Measurements from ENCODE around the gene LAMA2. TPM values are rescaled to one million over a fixed set of nuclear protein-coding genes. Genes with fewer than 3 reads are reported as not detected.

Gene LAMA2
- total RNA-seq, 5 donors from 2014 or later (not counting 1 experiment from before 2014, with no cell fraction given): 0.30 to 0.62 (median 0.45) TPM

DNA sequence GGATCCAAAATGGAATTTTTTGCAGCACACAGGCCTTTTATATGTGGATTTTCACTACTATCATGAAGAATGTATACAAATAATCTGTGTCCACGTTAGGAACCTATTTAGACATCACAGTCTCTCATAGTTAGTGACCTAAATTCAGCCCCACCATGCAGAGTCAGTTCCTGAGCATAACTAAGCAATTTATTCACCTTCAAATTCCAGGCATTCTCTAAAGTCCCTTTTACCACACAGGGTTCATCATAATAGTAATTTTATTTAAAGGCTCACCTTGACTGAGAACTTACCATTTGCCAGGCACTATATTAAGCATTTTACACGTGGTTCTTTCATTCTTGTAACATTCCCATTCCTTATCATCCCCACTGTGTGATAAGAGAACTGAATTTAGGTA lies 473.2 kb downstream of the LAMA2 start:
- no peak overlapping the region for H3K27ac Mint-ChIP-seq
- Histone ChIP-seq H3K27ac (ENCODE audit: low read length) (no peak overlapping the region), H3K4me3 (ENCODE audit: control insufficient read depth in 1 of 2, extremely low read depth in 1 of 2, low read length in 1 of 2) (no peak overlapping the region), H3K27me3 (replicated peaks in 1 of 2; ENCODE audit: control insufficient read depth in 2 of 2, extremely low read depth in 1 of 2, insufficient read depth in 2 of 2, low read length in 1 of 2) (no peaks in the 10 kb centered on the region), H3K9me3 (no peaks in the 10 kb centered on the region), H3K36me3 (ENCODE audit: control insufficient read depth in 2 of 2, extremely low read depth in 1 of 2, insufficient read depth in 1 of 2, low read length in 1 of 2) (no peaks in the 10 kb centered on the region), H3K4me1 (ENCODE audit: control insufficient read depth in 1 of 2, extremely low read depth in 1 of 2, insufficient read depth in 2 of 2, low read length in 2 of 2) (no peaks in the 10 kb centered on the region)
- no peak overlapping the region for H3K4me3 Mint-ChIP-seq
- ChIA-PET CTCF (no interaction called here), POLR2A (no interaction called here)
- H3K27me3 Mint-ChIP-seq: no peaks in the 10 kb centered on the region
- DNase-seq (no peak), ATAC-seq (replicated peaks in 1 of 4) (no peak)
- 20% methylated on average over 1 of the region's 2 CpGs for WGBS (ENCODE audit: insufficient coverage)
- no peaks in the 10 kb centered on the region for H3K36me3 Mint-ChIP-seq
- H3K4me1 Mint-ChIP-seq: no peaks in the 10 kb centered on the region
- H3K9me3 Mint-ChIP-seq: no peaks in the 10 kb centered on the region

DNA sequence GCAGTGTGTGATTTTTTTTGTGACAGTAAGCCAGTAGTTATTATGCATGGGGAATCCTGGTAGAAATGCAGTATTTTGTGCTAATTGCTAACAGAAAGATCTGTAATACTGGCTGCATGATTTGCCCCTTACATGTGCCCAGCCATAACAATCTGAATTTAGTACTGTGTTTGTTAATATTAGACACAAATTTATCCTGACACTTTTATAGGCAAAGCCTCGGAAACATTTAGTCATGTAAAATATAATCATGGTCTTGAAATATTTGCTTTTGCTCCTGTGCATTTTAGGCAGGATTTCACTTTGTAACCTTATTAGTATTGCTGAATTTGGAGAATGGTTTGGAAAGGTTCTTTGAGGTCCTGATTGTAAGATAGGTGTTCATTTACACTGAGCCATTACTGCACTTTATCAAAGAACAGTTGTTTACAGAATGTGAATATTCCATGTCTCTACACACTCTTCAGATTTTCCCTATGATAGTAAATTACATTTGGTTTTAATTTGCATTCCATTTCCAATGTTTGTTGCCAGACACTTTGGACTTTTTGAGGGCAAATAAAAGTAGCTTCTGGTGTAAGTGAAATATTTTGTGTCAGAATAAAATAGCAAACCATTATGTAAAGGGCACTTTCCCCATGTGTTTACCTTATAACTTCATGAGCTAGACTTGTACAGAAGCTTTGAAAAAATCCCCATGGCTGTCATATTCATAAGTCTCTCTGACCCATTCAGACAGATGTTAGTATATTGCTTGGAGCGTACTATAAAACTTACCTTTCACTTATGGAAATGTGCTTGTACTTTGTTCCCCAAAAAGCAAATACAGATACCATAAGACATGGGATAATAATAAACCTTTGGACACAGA lies 477.1 kb downstream of the LAMA2 start:
- Histone ChIP-seq H3K27ac (ENCODE audit: low read length) (no peak overlapping the region), H3K4me3 (ENCODE audit: control insufficient read depth in 1 of 2, extremely low read depth in 1 of 2, low read length in 1 of 2) (no peak overlapping the region), H3K4me1 (ENCODE audit: control insufficient read depth in 1 of 2, extremely low read depth in 1 of 2, insufficient read depth in 2 of 2, low read length in 2 of 2) (no peaks in the 10 kb centered on the region), H3K9me3 (no peaks in the 10 kb centered on the region), H3K36me3 (ENCODE audit: control insufficient read depth in 2 of 2, extremely low read depth in 1 of 2, insufficient read depth in 1 of 2, low read length in 1 of 2) (no peaks in the 10 kb centered on the region), H3K27me3 (replicated peaks in 1 of 2; ENCODE audit: control insufficient read depth in 2 of 2, extremely low read depth in 1 of 2, insufficient read depth in 2 of 2, low read length in 1 of 2) (no peaks in the 10 kb centered on the region)
- WGBS (ENCODE audit: insufficient coverage): no CpG with 5 or more reads among the region's 2 CpGs
- no peaks in the 10 kb centered on the region for H3K9me3 Mint-ChIP-seq
- H3K27me3 Mint-ChIP-seq: peaks cover 0 to 6% of the 10 kb centered on the region in 2 donors
- no peak overlapping the region for H3K27ac Mint-ChIP-seq
- ATAC-seq (replicated peaks in 1 of 4) (no peak), DNase-seq (no peak)
- H3K36me3 Mint-ChIP-seq: no peaks in the 10 kb centered on the region
- ChIA-PET CTCF (interaction anchor here in 1 of 2 donors (0.7 to 1.0 kb wide), 2 partner anchors 10 to 12 kb away, joined by 3 to 5 read pairs; no protein-coding TSS in a partner anchor), POLR2A (no interaction called here)
- no peak overlapping the region for H3K4me3 Mint-ChIP-seq
- no peaks in the 10 kb centered on the region for H3K4me1 Mint-ChIP-seq

DNA sequence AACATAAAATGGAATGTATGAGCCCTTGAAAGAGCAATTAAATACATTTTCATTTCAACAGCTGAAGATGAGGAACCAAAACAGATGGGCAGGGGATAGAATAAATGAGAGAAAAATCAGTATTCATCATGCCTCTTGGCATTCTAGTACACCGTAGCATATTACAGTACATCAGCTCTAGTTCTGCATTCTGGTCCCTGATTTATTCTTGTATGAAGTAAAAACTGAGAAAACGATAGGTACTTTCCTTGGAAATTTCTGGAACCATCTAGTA lies 477.7 kb downstream of the LAMA2 start:
- Mint-ChIP-seq H3K9me3 (no peaks in the 10 kb centered on the region), H3K27ac (no peak overlapping the region), H3K27me3 (peaks cover 0 to 6% of the 10 kb centered on the region in 2 donors), H3K36me3 (no peaks in the 10 kb centered on the region), H3K4me3 (no peak overlapping the region), H3K4me1 (no peaks in the 10 kb centered on the region)
- H3K4me3 ChIP-seq (ENCODE audit: control insufficient read depth in 1 of 2, extremely low read depth in 1 of 2, low read length in 1 of 2): no peak overlapping the region
- POLR2A ChIA-PET: no interaction called here
- no peaks in the 10 kb centered on the region for H3K9me3 ChIP-seq
- WGBS (ENCODE audit: insufficient coverage): no CpG with 5 or more reads among the region's 2 CpGs
- no peaks in the 10 kb centered on the region for H3K4me1 ChIP-seq (ENCODE audit: control insufficient read depth in 1 of 2, extremely low read depth in 1 of 2, insufficient read depth in 2 of 2, low read length in 2 of 2)
- ATAC-seq (replicated peaks in 1 of 4) (no peak), DNase-seq (no peak)
- no peaks in the 10 kb centered on the region for H3K36me3 ChIP-seq (ENCODE audit: control insufficient read depth in 2 of 2, extremely low read depth in 1 of 2, insufficient read depth in 1 of 2, low read length in 1 of 2)
- no peak overlapping the region for H3K27ac ChIP-seq (ENCODE audit: low read length)
- H3K27me3 ChIP-seq (replicated peaks in 1 of 2; ENCODE audit: control insufficient read depth in 2 of 2, extremely low read depth in 1 of 2, insufficient read depth in 2 of 2, low read length in 1 of 2): no peaks in the 10 kb centered on the region
- CTCF ChIA-PET: interaction anchor here in 1 of 2 donors (0.7 to 1.0 kb wide), 2 partner anchors 10 to 11 kb away, joined by 3 to 5 read pairs; no protein-coding TSS in a partner anchor

DNA sequence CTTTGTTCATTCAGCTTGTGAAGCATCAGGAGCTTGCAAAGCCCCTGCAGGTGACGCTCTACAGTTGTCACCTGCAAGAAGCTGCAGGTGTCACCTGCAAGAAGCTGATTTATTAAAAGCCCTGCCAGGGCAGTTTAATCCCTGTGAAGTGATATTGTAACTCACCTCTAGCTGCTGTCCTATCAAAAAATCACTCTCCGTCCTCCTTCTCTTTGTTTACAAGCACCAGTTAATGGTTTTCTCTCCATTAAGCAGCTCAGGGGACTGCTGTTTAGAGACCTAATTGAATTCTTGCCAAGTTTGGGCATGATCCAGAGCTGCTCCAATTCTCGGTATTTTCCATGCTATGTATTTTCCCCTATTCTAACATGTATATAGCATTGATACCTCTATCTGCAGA lies 481.1 kb downstream of the LAMA2 start:
- no peaks in the 10 kb centered on the region for H3K4me1 ChIP-seq (ENCODE audit: control insufficient read depth in 1 of 2, extremely low read depth in 1 of 2, insufficient read depth in 2 of 2, low read length in 2 of 2)
- H3K4me3 ChIP-seq (ENCODE audit: control insufficient read depth in 1 of 2, extremely low read depth in 1 of 2, low read length in 1 of 2): no peak overlapping the region
- WGBS (ENCODE audit: insufficient coverage): 91% methylated on average over 1 of the region's 3 CpGs
- peaks cover 0 to 6% of the 10 kb centered on the region in 2 donors for H3K27me3 Mint-ChIP-seq
- no peaks in the 10 kb centered on the region for H3K9me3 ChIP-seq
- POLR2A ChIA-PET: no interaction called here
- H3K27ac ChIP-seq (ENCODE audit: low read length): no peak overlapping the region
- no peaks in the 10 kb centered on the region for H3K27me3 ChIP-seq (replicated peaks in 1 of 2; ENCODE audit: control insufficient read depth in 2 of 2, extremely low read depth in 1 of 2, insufficient read depth in 2 of 2, low read length in 1 of 2)
- no peak for ATAC-seq (replicated peaks in 1 of 4)
- H3K27ac Mint-ChIP-seq: no peak overlapping the region
- no peaks in the 10 kb centered on the region for H3K9me3 Mint-ChIP-seq
- no peak overlapping the region for H3K4me3 Mint-ChIP-seq
- no peak for DNase-seq
- no peaks in the 10 kb centered on the region for H3K36me3 Mint-ChIP-seq
- CTCF ChIA-PET: no interaction called here
- H3K4me1 Mint-ChIP-seq: peaks cover 0 to 4% (median 0%) of the 10 kb centered on the region in 3 donors
- no peaks in the 10 kb centered on the region for H3K36me3 ChIP-seq (ENCODE audit: control insufficient read depth in 2 of 2, extremely low read depth in 1 of 2, insufficient read depth in 1 of 2, low read length in 1 of 2)

DNA sequence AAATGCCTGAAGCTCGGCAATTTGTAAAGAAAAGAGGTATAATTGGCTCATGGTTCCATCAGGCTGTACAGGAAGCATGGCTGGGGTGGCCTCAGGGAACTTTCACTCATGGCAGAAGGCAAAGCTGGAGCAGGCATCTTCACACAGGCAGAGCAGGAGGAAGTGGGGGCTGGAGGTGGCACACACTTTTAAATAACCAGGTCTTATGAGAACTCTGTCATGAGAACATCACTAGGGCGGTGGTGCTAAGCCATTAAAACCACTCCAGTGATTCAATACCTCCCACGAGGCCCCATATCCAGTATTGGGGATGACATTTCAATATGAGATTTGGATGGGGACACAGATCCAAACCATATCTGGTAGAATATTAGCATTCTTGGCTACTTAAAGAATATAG lies 481.8 kb downstream of the LAMA2 start:
- no peaks in the 10 kb centered on the region for H3K36me3 Mint-ChIP-seq
- H3K27ac Mint-ChIP-seq: no peak overlapping the region
- H3K27me3 Mint-ChIP-seq: peaks cover 0 to 6% of the 10 kb centered on the region in 2 donors
- Histone ChIP-seq H3K9me3 (no peaks in the 10 kb centered on the region), H3K27me3 (replicated peaks in 1 of 2; ENCODE audit: control insufficient read depth in 2 of 2, extremely low read depth in 1 of 2, insufficient read depth in 2 of 2, low read length in 1 of 2) (no peaks in the 10 kb centered on the region), H3K4me3 (ENCODE audit: control insufficient read depth in 1 of 2, extremely low read depth in 1 of 2, low read length in 1 of 2) (no peak overlapping the region), H3K4me1 (ENCODE audit: control insufficient read depth in 1 of 2, extremely low read depth in 1 of 2, insufficient read depth in 2 of 2, low read length in 2 of 2) (no peaks in the 10 kb centered on the region), H3K27ac (ENCODE audit: low read length) (no peak overlapping the region), H3K36me3 (ENCODE audit: control insufficient read depth in 2 of 2, extremely low read depth in 1 of 2, insufficient read depth in 1 of 2, low read length in 1 of 2) (no peaks in the 10 kb centered on the region)
- WGBS (ENCODE audit: insufficient coverage): 80% methylated on average over 1 of the region's 3 CpGs
- H3K4me3 Mint-ChIP-seq: no peak overlapping the region
- ChIA-PET CTCF (no interaction called here), POLR2A (no interaction called here)
- no peak for ATAC-seq (replicated peaks in 1 of 4)
- no peaks in the 10 kb centered on the region for H3K9me3 Mint-ChIP-seq
- no peak for DNase-seq
- H3K4me1 Mint-ChIP-seq: peaks cover 0 to 9% (median 5%) of the 10 kb centered on the region in 3 donors

DNA sequence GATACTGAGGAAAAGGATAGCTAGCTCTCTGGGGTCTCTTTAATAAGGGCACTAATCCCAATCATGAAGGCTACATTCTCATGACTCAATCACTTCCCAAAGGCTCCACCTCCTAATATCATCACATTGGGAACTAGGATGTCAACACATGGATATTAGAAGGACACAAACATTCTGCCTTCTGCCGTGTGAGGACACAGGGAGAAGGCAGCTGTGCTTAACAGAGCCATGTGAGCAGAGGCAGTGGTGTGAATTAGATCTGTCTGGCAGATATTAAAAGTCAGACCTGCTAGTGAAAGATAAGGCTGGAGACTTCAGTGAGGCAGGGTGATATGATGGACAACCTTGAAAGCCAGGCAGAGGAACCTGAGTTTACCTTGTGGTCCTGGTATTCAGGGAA lies 485.1 kb downstream of the LAMA2 start:
- no peak for DNase-seq
- no peaks in the 10 kb centered on the region for H3K9me3 Mint-ChIP-seq
- no peak for ATAC-seq (replicated peaks in 1 of 4)
- whole genome bisulfite sequencing (ENCODE audit: insufficient coverage): no CpG with 5 or more reads among the region's 1 CpG
- no peak overlapping the region for H3K27ac Mint-ChIP-seq
- Histone ChIP-seq H3K27ac (ENCODE audit: low read length) (no peak overlapping the region), H3K4me3 (ENCODE audit: control insufficient read depth in 1 of 2, extremely low read depth in 1 of 2, low read length in 1 of 2) (no peak overlapping the region), H3K36me3 (ENCODE audit: control insufficient read depth in 2 of 2, extremely low read depth in 1 of 2, insufficient read depth in 1 of 2, low read length in 1 of 2) (no peaks in the 10 kb centered on the region), H3K27me3 (replicated peaks in 1 of 2; ENCODE audit: control insufficient read depth in 2 of 2, extremely low read depth in 1 of 2, insufficient read depth in 2 of 2, low read length in 1 of 2) (no peaks in the 10 kb centered on the region), H3K4me1 (ENCODE audit: control insufficient read depth in 1 of 2, extremely low read depth in 1 of 2, insufficient read depth in 2 of 2, low read length in 2 of 2) (no peaks in the 10 kb centered on the region), H3K9me3 (no peaks in the 10 kb centered on the region)
- no peaks in the 10 kb centered on the region for H3K27me3 Mint-ChIP-seq
- no peak overlapping the region for H3K4me3 Mint-ChIP-seq
- ChIA-PET POLR2A (no interaction called here), CTCF (interaction anchor here in 1 of 2 donors (0.6 kb wide), 1 partner anchor 23 kb away, joined by 3 read pairs; no protein-coding TSS in a partner anchor)
- no peaks in the 10 kb centered on the region for H3K36me3 Mint-ChIP-seq
- H3K4me1 Mint-ChIP-seq: peaks cover 0 to 17% (median 12%) of the 10 kb centered on the region in 3 donors

Measured in T-cell (primary cell).